Measurements from ENCODE around the gene CAMTA1. TPM values are rescaled to one million over a fixed set of nuclear protein-coding genes. Genes with fewer than 3 reads are reported as not detected.
"Not testable (repeated sequence)": the region's sequence is repeated elsewhere in the genome, so short reads cannot be mapped to it uniquely, and the experiment has no call there.

Gene CAMTA1
- total RNA-seq, 1 donor from 2014 or later: 79.3 TPM

DNA sequence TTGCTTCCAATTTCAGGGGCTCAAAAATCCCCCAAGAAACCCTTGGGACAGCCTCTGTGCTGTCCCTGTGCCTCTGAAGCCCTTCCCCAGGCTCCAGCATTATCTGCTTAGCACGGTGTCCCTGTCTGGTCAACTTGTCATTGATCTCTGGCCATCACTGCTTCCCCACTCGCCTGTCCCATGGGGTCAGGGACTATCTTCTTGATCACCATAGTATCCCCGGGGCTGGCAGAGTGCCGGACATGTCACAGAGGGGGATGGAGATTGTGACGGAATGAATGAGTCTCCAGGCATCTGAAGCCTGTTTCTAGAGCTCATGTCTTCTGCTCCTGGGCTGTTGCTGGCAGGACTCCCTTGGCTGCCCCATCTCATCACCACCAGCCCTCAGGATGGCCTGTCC lies 886.4 kb downstream of the CAMTA1 start:
- no peak for DNase-seq (ENCODE audit: low read depth)

DNA sequence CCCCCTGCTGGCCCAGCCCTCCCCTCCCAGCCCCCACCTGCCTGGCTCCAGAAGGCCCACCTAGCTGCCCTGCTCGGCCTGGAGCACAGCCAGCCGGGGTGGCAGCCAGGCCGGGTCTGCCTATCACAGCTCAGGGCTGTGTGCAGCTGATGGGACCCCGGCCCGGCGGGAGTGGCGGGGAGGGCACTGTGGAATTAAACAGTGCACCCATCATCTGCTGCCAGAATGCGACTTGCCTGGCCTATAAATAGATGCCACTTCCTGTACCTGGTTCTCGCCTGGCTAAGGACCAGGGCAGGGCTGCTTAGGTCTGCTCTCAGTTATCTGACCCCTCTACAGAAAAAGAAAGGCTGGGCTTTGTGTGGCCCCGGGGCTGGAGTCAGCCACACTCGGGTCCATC lies 887.6 kb downstream of the CAMTA1 start:
- no peak for DNase-seq (ENCODE audit: low read depth)

DNA sequence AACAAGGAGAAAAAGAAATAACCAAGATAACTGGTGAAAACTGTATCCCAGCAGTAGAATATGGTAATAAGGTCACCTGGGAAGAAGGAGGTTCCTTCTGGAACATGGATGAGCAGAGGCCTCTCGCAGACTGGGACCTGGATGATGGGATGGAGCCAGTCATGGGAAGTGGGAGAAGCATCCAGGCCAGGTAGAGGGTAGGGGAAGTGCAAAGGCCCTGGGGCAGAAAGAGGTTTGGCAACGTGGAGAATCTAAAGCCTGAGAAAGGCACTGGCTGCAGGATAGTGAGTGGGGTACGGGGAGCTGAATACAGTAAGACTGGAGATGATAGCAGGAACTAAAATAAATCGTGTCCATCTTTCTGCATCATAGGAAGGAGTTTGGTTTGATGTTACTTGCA lies 889.7 kb downstream of the CAMTA1 start:
- DNase-seq (ENCODE audit: low read depth): no peak

DNA sequence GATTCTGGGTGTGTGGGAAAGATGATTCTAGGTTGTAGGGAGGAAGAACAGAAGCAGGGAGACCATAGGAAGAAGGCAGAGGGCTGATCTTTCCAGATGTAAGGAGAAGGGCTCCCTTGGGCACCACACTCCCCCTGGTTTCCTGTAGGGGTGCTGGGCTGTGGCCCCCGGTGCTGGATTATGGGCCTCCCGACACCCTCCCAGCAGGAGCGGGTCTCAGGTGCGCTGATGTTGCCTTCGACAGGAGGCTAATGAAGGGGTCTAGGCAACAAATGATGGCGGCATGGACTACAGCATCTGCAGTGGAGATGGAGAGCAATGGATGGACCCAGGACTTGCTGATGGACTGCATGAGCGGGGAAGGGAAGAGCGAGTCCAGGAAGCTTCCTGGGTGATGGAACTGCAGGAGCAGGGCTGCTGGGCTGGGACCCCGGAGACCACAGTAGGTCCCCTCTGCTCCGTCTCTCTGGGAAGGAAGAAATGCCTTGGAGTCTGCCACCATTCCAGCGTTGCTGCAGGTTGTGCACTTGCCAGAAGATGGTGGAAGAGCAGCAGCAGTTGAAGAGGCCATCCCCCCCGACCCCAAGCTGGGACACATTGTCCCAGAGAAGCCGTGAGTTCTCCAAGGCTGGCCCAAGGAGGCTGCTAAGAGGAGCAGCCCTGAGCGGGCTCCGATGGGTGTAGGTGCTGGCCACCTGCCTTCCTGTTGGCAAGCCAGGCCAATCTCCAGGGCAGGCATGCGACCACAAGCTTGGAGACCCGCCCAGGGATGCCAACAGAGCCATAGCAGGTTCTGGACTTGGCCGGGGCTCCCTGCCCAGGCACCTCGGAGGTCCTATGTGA lies 890.4 kb downstream of the CAMTA1 start:
- DNase-seq (ENCODE audit: low read depth): no peak

DNA sequence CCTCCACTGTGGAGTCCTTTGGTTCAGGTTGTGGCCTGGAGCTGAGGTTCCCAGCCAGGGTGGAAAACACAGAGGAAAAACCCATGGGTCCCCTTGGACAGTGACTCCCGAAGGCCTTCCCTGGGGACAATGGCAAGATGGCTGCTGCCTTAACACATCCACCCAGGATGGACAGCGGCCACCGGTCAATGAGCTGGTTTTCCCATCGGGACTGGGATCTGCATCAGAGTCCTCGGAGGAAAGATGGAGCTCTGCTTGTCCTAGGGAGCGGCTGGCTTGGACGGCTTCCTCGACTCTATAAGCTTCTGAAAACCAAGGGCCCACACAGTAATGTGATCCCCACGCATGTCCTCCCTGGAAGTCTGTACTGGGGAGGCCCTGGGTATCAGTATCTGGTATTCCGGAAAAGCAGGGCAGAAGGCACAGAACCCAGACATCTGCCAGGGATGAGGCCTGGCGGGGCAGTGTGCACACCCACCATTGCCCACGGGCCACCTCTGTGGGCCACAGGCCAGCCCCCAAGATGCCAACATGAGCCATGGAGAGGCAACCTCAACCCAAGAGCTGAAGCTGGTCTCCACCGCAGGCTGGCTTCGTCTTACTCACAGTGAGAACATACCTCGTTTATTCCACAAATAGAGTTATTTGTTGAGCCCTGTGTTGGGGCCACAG lies 891.2 kb downstream of the CAMTA1 start:
- DNase-seq (ENCODE audit: low read depth): no peak

DNA sequence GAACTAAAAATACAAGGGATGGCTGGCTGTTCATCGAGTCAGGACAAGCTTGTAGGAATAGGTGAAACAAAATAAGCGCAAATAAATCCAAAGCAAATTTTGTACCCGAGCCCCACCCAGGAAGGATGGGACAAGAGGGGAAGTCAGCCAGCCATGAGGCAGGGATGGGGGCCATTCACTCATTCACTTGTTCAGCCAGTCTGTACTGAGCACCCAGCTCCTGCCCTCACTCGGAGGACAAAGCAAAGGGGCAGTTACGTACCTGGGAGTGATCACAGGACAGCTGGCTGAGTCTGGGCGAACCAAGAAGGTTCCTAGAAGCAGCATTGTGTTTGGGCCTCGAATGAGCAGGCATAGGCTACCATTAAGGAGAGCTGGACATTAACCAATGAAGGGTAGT lies 891.9 kb downstream of the CAMTA1 start:
- no peak for DNase-seq (ENCODE audit: low read depth)

DNA sequence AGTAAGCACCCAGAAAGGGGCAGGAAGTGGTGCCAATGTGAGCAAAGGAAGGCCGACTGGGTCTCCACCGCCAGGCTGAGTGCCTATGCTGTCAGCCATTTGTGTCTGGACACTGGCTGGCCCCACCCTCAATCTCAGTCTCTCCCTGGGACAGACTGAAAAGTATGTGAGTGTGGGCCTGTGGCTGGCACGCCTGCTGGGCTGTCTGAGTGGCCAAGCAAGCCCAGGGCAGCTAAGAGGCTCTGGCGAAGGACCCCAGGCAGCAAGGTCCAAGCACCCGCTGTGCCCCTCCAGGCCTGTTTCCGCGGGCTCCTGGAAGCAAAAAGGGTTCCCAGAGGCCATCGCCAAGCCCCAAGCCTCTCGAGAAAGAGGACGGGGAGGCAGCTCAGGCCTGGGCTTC lies 892.6 kb downstream of the CAMTA1 start:
- no peak for DNase-seq (ENCODE audit: low read depth)

DNA sequence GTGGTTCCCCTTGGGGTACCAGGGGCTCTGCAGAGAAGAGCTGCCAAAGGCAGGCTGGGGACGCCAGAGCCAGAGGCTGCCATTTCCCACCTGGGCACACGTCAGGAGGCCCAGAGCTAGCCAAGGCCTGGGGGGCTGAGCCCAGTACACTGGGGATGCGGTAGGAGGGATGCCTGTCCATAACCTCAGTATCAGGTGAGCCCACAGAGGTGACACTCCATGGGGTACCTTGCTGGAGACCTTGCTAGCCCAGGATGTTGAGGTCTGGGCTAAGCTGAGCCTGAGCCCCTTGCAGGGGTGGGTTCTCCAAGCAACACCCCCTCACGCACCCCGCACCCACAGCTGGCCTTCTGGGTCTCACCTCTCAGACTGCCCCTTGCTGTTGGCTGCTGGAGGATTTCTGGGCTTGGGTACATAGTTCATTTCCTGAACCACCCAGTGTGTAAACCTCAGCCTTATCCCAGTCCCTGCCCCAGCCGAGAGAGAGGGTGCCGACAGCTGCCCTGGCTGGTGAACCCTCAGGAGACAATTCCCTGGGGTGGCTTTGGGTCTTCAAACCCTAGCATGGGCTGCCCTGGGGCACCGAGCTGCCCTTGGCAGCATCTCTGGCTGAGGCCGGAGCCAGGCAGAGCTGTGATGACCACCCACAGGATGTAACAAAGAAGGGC lies 893.4 kb downstream of the CAMTA1 start:
- no peak for DNase-seq (ENCODE audit: low read depth)

DNA sequence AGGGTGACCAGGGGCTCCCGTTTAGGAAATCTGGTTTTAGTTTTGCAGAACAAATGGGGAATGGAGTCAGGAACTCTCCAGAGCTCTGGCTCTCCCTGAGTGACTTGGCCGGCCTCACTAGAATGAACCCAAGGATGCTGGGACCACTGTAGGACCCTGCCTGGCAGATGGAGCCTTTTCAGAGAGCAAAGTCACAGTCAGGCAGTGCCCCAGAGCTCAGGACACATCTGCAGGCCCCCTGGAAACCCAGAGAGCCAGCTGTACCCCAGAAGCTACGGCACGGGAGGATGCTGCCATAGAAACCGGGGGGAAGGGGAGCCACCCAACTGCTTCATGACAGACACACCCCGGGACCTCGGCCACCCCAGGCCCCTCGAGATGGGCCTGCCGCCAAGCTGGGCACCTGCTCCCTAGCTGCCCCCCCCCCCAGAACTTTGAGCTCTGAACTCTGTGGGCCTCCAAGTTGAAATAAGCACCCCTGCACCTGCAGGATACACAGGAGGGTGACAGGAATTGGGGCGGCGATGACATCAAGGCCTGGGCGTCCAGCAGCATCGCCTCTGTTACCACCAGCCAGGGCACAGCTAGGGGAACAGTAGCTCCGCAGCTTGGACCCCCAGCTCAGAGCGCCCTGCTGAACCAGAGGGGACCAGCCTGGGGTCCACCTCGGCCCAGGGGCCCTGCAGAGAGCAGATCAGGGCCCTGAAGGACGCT lies 894.1 kb downstream of the CAMTA1 start:
- no peak for DNase-seq (ENCODE audit: low read depth)

DNA sequence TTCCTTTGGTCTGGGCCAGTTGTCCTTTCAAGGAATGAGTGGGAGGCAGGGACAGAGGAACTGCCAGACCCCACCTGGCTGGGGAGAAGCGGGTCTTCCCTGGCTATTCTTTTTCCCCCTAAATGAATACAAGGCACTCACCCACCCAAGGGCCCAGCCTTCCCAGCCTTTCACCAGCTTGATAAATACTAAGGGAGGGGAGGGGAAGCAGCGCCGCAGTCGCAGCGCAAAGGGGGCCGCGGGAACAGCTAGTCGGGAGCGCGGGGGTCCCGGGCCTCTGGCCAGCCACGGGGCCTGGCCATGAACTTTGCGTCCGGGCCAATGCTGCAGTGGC lies 894.6 kb downstream of the CAMTA1 start:
- DNase-seq (ENCODE audit: low read depth): no peak

DNA sequence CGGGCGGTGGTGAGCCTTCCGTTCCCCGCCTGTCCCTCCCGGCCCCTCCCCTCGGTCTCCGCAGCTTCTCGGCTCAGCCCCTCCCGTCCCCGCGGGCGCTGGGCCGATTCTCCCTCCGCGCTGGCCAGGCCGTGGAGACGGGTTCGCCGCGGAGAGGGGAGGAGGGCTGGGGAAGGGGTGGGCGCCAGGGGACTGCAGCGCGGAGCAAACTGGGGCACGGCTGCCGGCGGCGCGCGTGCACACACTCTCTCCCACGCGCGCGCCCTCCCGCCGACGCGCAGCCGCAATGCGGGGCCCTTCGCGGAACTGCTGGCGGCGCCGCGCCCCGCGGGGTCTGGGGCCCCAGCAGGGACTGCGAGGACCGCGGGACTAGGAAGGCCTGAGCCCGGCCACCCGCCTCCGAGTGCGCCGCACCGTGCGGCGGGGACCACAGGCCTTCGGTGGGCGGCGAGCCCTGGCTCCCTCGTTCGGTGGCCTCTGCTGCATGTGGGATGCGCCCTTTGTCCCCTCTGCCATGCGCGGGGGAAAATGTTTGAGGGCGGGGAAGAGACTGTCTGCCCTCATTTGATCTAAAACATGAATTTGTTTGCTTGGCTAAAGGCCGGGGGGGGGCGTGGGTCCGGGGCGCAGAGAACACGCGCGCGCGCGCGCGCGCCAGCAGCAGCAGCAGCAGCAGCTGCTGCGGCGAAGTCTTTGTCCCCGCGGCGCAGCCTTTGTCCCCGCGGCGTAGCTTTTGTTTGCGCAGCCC lies 895.1 kb downstream of the CAMTA1 start:
- DNase-seq (ENCODE audit: low read depth): no peak

DNA sequence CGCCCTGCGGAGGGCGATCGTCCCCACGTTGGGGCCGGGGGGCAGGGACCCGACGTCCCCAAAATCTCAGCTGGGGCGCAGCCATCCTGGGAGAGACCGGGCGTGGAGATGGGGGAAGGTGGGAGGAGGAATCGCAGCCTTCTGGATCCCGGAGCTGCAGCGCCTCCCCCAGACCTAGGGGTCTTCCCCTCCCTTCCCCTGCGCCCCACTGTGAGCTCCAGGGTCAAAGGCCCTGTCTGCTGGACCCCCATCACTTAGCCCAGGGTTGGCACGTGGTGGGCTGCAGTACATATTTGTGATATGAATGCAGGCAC lies 895.7 kb downstream of the CAMTA1 start:
- DNase-seq (ENCODE audit: low read depth): no peak

DNA sequence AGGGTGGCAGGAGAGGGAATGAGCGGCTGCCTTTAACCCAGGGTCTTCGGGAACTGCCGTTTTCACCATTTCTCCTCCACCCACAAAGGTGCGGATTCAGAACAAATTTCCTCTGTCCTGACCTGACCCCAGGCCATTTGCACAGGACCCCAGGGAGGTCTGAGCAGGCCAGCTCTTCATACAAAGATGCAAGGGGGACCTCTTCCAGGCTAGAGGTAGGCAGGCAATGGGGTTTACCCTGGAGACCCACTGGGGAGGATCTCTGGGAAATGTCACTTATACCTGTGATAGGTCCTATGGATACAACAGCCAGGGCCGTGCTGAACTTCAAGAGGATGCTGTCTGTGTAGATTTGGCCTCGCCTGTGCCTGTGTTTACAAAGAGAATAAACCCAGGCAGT lies 896.1 kb downstream of the CAMTA1 start:
- no peak for DNase-seq (ENCODE audit: low read depth)

DNA sequence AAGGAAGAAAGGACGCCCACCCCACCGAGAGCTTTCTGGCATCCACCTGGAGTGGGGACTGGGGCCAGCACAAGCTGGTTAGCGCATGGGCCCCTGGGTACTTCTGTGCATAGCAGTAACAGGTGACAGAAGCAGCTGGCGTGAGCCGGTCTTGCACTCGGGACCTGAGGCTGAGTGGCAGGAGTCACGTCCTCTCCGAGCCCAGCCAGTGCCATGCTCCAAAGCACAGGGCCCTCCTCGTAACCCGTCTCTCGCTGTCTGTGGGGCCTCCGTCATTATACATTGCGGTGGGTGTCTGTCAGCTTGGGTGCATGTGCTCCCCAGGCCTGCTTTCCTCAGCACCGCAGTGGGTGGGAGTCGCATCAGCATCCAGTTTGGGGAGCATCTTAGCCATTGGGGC lies 898.3 kb downstream of the CAMTA1 start:
- no peak for DNase-seq (ENCODE audit: low read depth)

DNA sequence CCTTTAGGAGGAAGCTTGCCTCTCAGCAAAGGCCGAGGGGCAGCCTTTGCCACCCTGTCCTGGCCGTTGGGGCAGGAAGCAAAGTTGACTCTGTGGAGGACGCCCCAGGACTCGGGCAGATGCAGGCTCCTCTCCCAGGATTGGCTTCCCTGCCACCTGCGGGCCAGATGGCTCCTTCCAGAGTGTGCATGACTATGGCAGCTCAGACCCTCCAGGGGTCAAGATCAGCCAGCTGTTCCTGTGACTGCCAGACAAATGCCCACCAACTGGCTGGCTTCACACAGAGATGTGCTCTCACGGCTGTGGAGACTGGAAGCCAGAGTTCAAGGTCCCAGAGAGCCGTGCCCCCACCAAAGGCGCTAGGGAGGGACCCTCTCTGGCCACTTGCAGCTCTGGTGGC lies 898.9 kb downstream of the CAMTA1 start:
- no peak for DNase-seq (ENCODE audit: low read depth)

DNA sequence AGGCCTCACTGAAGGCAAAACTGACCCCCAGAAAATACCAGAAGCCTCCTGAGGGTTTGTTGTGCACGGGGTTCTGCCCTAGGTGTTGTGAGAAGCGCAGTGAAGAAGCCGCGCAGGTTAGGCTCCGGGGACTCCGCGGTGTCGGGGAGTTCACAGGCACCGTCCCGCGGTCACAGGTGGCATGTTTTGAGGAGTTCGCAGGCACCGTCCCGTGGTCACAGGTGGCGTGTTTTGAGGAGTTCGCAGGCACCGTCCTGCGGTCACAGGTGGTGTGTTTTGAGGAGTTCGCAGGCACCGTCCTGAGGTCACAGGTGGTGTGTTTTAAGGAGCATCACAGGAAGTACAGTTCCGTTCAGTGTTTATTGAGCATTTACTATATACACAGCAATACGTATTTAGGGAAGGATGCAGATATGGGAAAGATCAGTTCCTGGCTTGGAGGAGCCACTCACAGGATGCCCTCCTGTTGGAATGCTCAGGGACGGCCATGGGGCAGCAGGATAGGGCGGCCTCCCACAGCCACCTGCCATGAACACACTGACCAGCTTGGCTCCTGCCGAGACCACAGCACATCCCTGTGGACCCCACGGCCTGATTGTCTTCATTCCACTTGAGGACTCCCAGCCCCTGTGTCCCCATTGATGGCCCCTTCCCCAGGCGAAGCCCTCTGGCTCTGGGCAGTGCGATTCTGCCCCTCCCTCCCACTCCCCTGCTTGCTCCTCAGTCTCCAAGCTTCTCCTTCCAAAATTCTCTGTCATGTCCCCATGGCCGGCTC lies 899.8 kb downstream of the CAMTA1 start:
- DNase-seq (ENCODE audit: low read depth): no peak

DNA sequence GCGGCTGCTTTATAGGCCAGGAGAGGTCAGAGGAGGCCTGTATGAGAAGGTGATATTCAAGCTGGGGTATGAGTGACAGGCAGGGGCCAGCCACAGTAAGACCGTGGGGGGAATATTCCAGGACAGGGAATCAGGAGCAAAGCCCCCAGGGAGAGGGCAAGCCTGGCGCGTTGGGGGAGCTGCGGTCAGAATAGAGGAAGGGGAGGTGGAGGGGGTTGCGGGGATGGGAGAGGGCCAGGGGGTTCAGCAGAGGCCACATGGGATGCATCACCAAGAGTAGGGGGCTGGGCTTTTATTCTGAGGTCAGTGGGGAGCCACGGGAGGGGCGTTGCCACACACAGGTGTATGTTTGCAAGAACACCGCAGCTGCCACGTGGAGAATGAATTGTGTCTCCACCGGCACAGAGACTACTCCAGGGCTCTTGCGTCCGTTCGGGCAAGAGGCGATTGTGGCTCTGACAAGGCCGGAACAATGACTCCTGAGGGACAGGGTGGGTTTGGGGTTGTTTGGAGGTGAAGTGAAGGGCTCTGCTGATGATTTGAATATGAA lies 901.1 kb downstream of the CAMTA1 start:
- DNase-seq (ENCODE audit: low read depth): no peak

DNA sequence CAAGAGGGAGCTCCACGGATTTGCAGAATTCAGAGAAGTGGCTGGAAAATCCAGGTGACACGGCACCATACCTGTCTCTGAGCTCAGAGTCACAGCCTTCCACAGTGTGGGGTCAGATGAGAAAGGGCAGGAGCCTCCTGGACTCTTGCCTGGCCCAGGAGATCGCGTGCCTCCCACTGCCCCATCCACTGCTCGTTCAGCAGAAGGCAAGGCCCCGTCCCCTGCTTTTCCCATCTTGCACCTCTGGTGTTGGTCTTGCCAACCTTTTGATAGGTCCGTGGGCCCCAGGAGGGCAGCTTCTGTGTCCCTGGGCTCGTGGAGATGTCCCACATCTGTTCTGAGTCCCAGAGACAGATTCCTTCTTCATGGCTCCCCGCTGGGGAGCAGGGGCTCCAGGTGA lies 902.2 kb downstream of the CAMTA1 start:
- no peak for DNase-seq (ENCODE audit: low read depth)

DNA sequence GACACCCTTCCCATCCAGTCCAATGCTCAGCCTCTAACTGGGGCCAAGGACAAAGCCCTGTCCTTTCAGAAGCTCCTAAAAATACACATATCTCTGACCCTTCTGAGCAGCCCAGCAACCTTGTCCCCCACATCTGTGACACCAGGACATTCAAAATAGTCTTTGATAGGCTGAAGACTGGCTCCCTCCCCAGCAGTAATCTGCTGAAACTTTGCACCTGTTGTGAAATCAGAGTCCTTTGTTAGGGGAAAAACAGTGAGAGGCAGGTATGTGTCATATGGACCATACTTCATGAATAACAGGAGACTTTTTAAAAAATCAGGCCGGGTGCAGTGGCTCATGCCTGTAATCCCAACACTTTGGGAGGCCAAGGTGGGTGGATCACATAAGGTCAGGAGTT lies 903.4 kb downstream of the CAMTA1 start:
- no peak for DNase-seq (ENCODE audit: low read depth)

DNA sequence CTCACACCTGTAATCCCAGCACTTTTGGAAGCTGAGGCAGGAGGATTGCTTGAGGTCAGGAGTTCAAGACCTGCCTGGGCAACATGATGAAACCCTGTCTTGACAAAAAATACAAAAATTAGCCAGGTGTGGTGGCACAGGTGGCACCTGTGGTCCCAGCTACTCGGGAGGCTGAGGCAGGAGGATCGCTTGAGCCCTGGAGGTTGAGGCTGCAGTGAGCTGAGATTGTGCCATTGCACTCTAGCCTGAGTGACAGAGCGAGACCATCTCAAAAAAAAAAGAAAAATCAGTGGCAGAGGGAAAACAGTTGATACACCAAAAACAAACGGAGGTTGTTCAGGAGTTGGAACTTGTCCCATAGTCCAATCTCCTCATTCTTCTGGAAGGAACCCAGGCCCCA lies 904.1 kb downstream of the CAMTA1 start:
- not testable (repeated sequence) for DNase-seq (ENCODE audit: low read depth)

DNA sequence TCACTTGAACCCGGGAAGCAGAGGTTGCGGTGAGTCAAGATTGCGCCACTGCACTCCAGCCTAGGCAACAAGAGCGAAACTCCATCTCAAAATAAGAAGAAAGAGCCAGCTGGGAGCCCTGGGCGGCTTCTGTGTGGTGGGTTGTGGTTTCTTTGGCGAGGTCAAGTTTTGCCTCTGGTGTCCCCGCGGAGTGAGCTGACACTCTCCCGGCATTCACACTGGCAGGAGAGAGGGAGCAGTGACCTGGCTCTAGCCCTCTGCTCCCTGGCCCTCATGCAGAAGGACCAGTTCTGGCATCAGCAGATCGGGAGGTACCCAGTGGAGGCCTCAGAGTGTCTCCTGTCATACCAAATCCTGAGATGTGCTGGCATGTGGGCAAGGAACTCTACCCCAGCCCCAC lies 904.8 kb downstream of the CAMTA1 start:
- DNase-seq (ENCODE audit: low read depth): no peak
